IMR-90 (cell line): ENCODE data around the gene CD86. TPM values are rescaled to one million over a fixed set of nuclear protein-coding genes. Genes with fewer than 3 reads are reported as not detected.

Experiments
- ATAC-seq: fragments of 200-7000 bp; cut with Tn5 transposase; 2 replicates; pipeline ENCODE4 v1.9.1; 2020; ENCODE audit warnings: low read depth, mild to moderate bottlenecking, moderate library complexity
- BruUV-seq: library from RNA; stranded (reverse); fragments of 400-500 nt; replicated peaks from 2 replicates; lab custom pipeline; 2021; lab: Mats Ljungman, UMichigan
- CTCF ChIA-PET: fragments of 300-600 bp; formaldehyde crosslinking; extraction: SDS; loops from one replicate; lab custom pipeline; 2021; ENCODE audit warnings: antibody characterized with exemption; lab: Yijun Ruan, JAX
- POLR2A ChIA-PET: fragments of 300-600 bp; sonication (Branson Sonifier 250); formaldehyde crosslinking; loops from one replicate; lab custom pipeline; 2022; ENCODE audit warnings: antibody characterized with exemption; ENCODE audit not compliant: unreplicated experiment; lab: Charles Lee
- DNase-seq: peaks from one replicate; pipeline ENCODE4 v3.0.0; 2013
- H2AFZ ChIP-seq: replicated peaks from 2 replicates; pipeline ENCODE3; 2013; ENCODE audit warnings: low read length, mild to moderate bottlenecking; ENCODE audit not compliant: poor library complexity
- H2AK5ac ChIP-seq: 2 replicates; pipeline ENCODE4 v1.6.1; 2013; ENCODE audit warnings: low read depth, low read length, inconsistent platforms
- H2AK9ac ChIP-seq: replicated peaks from 2 replicates; pipeline ENCODE3; 2013; ENCODE audit warnings: mild to moderate bottlenecking, low read depth, low read length, moderate library complexity; ENCODE audit not compliant: poor library complexity
- H2BK120ac ChIP-seq: 2 replicates; pipeline ENCODE4 v1.6.1; 2013; ENCODE audit warnings: low read depth, low read length, inconsistent platforms
- H2BK15ac ChIP-seq: 3 replicates; pipeline ENCODE4 v1.6.1; 2013; ENCODE audit warnings: low read depth, low read length, inconsistent platforms
- H2BK20ac ChIP-seq: 2 replicates; pipeline ENCODE4 v1.6.1; 2013; ENCODE audit warnings: low read depth, mild to moderate bottlenecking, inconsistent platforms, low read length, moderate library complexity
- H2BK5ac ChIP-seq: 2 replicates; pipeline ENCODE4 v1.6.1; 2013; ENCODE audit warnings: mild to moderate bottlenecking, low read depth, low read length, inconsistent platforms; ENCODE audit not compliant: poor library complexity, severe bottlenecking
- H3K14ac ChIP-seq: replicated peaks from 2 replicates; pipeline ENCODE4 v1.6.1; 2013; ENCODE audit warnings: low read depth, low read length, inconsistent platforms
- H3K18ac ChIP-seq: 2 replicates; pipeline ENCODE4 v1.6.1; 2013; ENCODE audit warnings: low read depth, low read length, control low read depth
- H3K23ac ChIP-seq: 2 replicates; pipeline ENCODE4 v1.6.1; 2013; ENCODE audit warnings: low read depth, low read length, inconsistent platforms
- H3K27ac ChIP-seq: 2 replicates; pipeline ENCODE4 v1.5.1; 2013; ENCODE audit warnings: mild to moderate bottlenecking, control low read depth, low read length; ENCODE audit not compliant: insufficient read depth
- H3K27me3 ChIP-seq: 2 replicates; pipeline ENCODE4 v1.6.1; 2013; ENCODE audit warnings: low read length; ENCODE audit not compliant: control insufficient read depth, insufficient read depth
- H3K36me3 ChIP-seq: 2 replicates; pipeline ENCODE4 v1.6.1; 2013; ENCODE audit warnings: low read length, mixed read lengths; ENCODE audit not compliant: control insufficient read depth, insufficient read depth
- H3K4ac ChIP-seq: 2 replicates; pipeline ENCODE4 v1.6.1; 2013; ENCODE audit warnings: low read depth, low read length, inconsistent platforms
- H3K4me1 ChIP-seq: 2 replicates; pipeline ENCODE4 v1.6.1; 2013; ENCODE audit warnings: low read length, mixed read lengths; ENCODE audit not compliant: control insufficient read depth, insufficient read depth
- H3K4me2 ChIP-seq: 2 replicates; pipeline ENCODE4 v1.6.1; 2013; ENCODE audit warnings: low read depth, mild to moderate bottlenecking, control low read depth, low read length, moderate library complexity
- H3K4me3 ChIP-seq: 2 replicates; pipeline ENCODE4 v1.5.1; 2013; ENCODE audit warnings: low read depth, mild to moderate bottlenecking, control low read depth, low read length, moderate library complexity; ENCODE audit not compliant: insufficient read depth
- H3K56ac ChIP-seq: 2 replicates; pipeline ENCODE4 v1.6.1; 2013; ENCODE audit warnings: low read length, inconsistent platforms; ENCODE audit not compliant: insufficient read depth; ENCODE audit errors: extremely low read depth
- H3K79me1 ChIP-seq, 2 experiments: 2 replicates each; pipeline ENCODE4 v1.6.1; 2013; ENCODE audit warnings: low read length in 2 of 2, inconsistent platforms in 1 of 2, low read depth in 1 of 2
- H3K9ac ChIP-seq: 2 replicates; pipeline ENCODE4 v1.6.1; 2013; ENCODE audit warnings: low read depth, low read length, control low read depth
- H3K9me1 ChIP-seq: 2 replicates; pipeline ENCODE4 v1.6.1; 2013; ENCODE audit warnings: low read length, inconsistent platforms; ENCODE audit not compliant: insufficient read depth
- H3K9me3 ChIP-seq: 2 replicates; pipeline ENCODE4 v1.6.1; 2013; ENCODE audit warnings: low read length; ENCODE audit not compliant: control insufficient read depth, insufficient read depth
- H4K20me1 ChIP-seq: 2 replicates; pipeline ENCODE4 v1.6.1; 2013; ENCODE audit warnings: low read length, inconsistent platforms; ENCODE audit not compliant: insufficient read depth
- H4K5ac ChIP-seq: 2 replicates; pipeline ENCODE4 v1.6.1; 2013; ENCODE audit warnings: mild to moderate bottlenecking, low read depth, low read length, control low read depth
- H4K8ac ChIP-seq, 2 experiments: 2 replicates each; pipeline ENCODE4 v1.6.1; 2013; ENCODE audit warnings: low read depth in 2 of 2, low read length in 2 of 2, control low read depth in 1 of 2, inconsistent platforms in 1 of 2
- H4K91ac ChIP-seq: 2 replicates; pipeline ENCODE4 v1.6.1; 2013; ENCODE audit warnings: low read depth, low read length, inconsistent platforms; ENCODE audit not compliant: insufficient read depth
- CEBPB ChIP-seq: IDR thresholded peaks from 2 replicates; pipeline ENCODE4 v1.6.1; 2012; ENCODE audit warnings: low read depth, low read length, improper control_type of control experiment
- CHD1 ChIP-seq: IDR thresholded peaks from 2 replicates; pipeline ENCODE4 v1.6.1; 2012; ENCODE audit warnings: low read depth, low read length, improper control_type of control experiment
- FOS ChIP-seq: fragments of 150-350 bp; IDR thresholded peaks from 2 replicates; pipeline ENCODE4 v1.6.1; 2016; ENCODE audit warnings: low read depth, low read length
- MAZ ChIP-seq: IDR thresholded peaks from 2 replicates; pipeline ENCODE4 v1.6.1; 2012; ENCODE audit warnings: low read depth, mild to moderate bottlenecking, low read length, improper control_type of control experiment, moderate library complexity, borderline replicate concordance
- MXI1 ChIP-seq: IDR thresholded peaks from 2 replicates; pipeline ENCODE4 v1.6.1; 2012; ENCODE audit warnings: low read depth, mild to moderate bottlenecking, low read length, moderate library complexity, borderline replicate concordance
- NFE2L2 ChIP-seq: fragments of 150-350 bp; IDR thresholded peaks from 2 replicates; pipeline ENCODE4 v1.6.1; 2016; ENCODE audit warnings: low read depth, mild to moderate bottlenecking, low read length
- POLR2A ChIP-seq: IDR thresholded peaks from 2 replicates; pipeline ENCODE4 v1.6.1; 2012; ENCODE audit warnings: mild to moderate bottlenecking, low read depth, low read length
- RAD21 ChIP-seq: IDR thresholded peaks from 2 replicates; pipeline ENCODE4 v1.6.1; 2012; ENCODE audit warnings: low read length, improper control_type of control experiment
- RCOR1 ChIP-seq: IDR thresholded peaks from 2 replicates; pipeline ENCODE4 v1.6.1; 2012; ENCODE audit warnings: mild to moderate bottlenecking, low read length, improper control_type of control experiment; ENCODE audit not compliant: insufficient replicate concordance
- RFX5 ChIP-seq: IDR thresholded peaks from 2 replicates; pipeline ENCODE4 v1.8.0; 2012; ENCODE audit warnings: low read depth, mild to moderate bottlenecking, low read length, moderate library complexity
- whole genome bisulfite sequencing, 2 experiments: methylation state at CpG; one replicate each; pipeline versions ENCODE4 v1.1.5 to v1.1.7; 2013; ENCODE audit warnings: missing lambda C conversion rate in 2 of 2; ENCODE audit not compliant: insufficient read length in 1 of 2; ENCODE audit errors: extremely low coverage in 2 of 2; 5-methylcytosine and 5-hydroxymethylcytosine counted together
- dilution Hi-C: fragments of 300-500 bp; cut with HindIII; formaldehyde crosslinking; loops from one replicate; pipeline ENCODE4 v1.14.3; 2018; ENCODE audit warnings: low sequenced_read_pairs; ENCODE audit not compliant: unreplicated experiment
- in situ Hi-C: fragments of 300-500 bp; cut with MboI; formaldehyde crosslinking; loops from 3 replicates; pipeline ENCODE4 v1.14.3; 2019; ENCODE audit warnings: low sequenced_read_pairs, inconsistent platforms, mixed read lengths
- intact Hi-C: fragments of 100-400 bp; cut with micrococcal nuclease; formaldehyde crosslinking; loops from 2 replicates; pipeline ENCODE4 v1.10.0; 2022
- polyA plus RNA-seq, 3 experiments: library from polyadenylated mRNA; depleted of rRNA; stranded (reverse); fragments of >200 nt; gene quantifications; 2 replicates each; pipeline ENCODE4 v1.2.3, GENCODE V29; 2012; ENCODE audit warnings: low replicate concordance in 1 of 3
- total RNA-seq: library from RNA; depleted of rRNA; stranded (reverse); fragments of >200 nt; gene quantifications from 2 replicates; pipeline ENCODE4 v1.2.3, GENCODE V29; 2012
- TF ChIP-seq, protein P1 (sequence below): fragments of 150-350 bp; IDR thresholded peaks from 2 replicates; pipeline ENCODE4 v1.6.1; 2017; ENCODE audit warnings: mild to moderate bottlenecking, antibody characterized with exemption, low read length, low read depth
- TF ChIP-seq, protein P2 (sequence below): fragments of 150-350 bp; IDR thresholded peaks from 2 replicates; pipeline ENCODE4 v1.6.1; 2016; ENCODE audit warnings: low read depth, mild to moderate bottlenecking, low read length, moderate library complexity, borderline replicate concordance

CD86 gene
- total and polyA plus RNA-seq, 2 of the 4 experiments (the other 2 are of a cell fraction), result not detected

DNA sequence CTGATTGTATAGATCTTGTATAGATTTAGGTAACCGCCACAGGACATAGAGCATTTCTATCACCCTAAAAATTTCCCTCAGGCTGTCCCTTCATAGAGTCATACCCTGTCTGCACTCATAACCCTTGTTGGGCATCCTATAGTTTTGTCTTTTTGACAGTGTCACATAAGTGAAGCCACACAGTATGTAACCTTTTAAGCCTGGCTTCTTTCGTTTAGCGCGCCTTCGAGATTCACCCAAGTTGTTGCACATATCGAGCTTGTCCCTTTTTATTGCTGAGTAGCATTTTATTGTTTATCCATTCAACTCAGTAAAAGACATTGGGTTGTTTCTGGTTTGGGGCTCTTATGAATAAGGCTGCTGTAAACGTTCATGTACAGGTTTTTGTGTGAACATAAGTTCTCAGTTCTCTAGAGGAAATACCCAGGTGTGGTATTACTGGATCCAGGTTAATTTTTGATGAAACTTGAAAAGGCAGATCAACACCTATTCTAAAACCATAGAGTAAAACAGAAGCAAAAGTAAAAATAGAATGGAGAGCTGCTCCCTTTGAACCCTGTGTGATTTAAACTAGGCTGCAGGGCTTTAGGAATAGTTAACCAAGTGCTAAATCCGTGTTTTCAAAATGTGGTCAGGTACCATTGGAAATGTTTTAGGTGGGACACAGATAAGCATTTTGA, 49.5 kb downstream of the CD86 start:
- intact Hi-C loops, result loop anchor here (5.0 kb wide), 1 partner anchor 573 kb away; no protein-coding TSS in a partner anchor
- Histone ChIP-seq H2BK20ac (no peak overlapping the region), H3K9me3 (no peaks in the 10 kb centered on the region), H2BK5ac (no peak overlapping the region), H2BK120ac (no peak overlapping the region), H3K4ac (no peak overlapping the region), H3K23ac (no peak overlapping the region), H2AFZ (no peak overlapping the region), H3K18ac (no peak overlapping the region), H3K27me3 (peaks cover 14% of the 10 kb centered on the region), H4K8ac (no peak overlapping the region), H3K9ac (no peak overlapping the region), H3K4me3 (no peak overlapping the region), H3K4me2 (no peak overlapping the region), H3K27ac (no peak overlapping the region), H3K56ac (no peak overlapping the region), H3K14ac (no peak overlapping the region), H4K20me1 (no peaks in the 10 kb centered on the region), H3K36me3 (no peaks in the 10 kb centered on the region), H4K91ac (no peak overlapping the region), H3K9me1 (no peaks in the 10 kb centered on the region), H2AK5ac (no peak overlapping the region), H4K5ac (no peak overlapping the region), H2BK15ac (no peak overlapping the region), H3K79me1 (no peaks in the 10 kb centered on the region), H2AK9ac (no peak overlapping the region), H3K4me1 (no peaks in the 10 kb centered on the region)
- BruUV-seq, result no TSS peak
- no CpG with 5 or more reads among the region's 8 CpGs for WGBS, 2 experiments
- in situ Hi-C loops, result loop anchor here (10.0 kb wide), 2 partner anchors 160 to 250 kb away; no protein-coding TSS in a partner anchor
- dilution Hi-C loops, result no loop called here
- no peak for ATAC-seq
- no peak for TF ChIP-seq FOS
- TF ChIP-seq, protein P1, sequence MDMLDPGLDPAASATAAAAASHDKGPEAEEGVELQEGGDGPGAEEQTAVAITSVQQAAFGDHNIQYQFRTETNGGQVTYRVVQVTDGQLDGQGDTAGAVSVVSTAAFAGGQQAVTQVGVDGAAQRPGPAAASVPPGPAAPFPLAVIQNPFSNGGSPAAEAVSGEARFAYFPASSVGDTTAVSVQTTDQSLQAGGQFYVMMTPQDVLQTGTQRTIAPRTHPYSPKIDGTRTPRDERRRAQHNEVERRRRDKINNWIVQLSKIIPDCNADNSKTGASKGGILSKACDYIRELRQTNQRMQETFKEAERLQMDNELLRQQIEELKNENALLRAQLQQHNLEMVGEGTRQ, result no peak
- no peak for TF ChIP-seq MAZ
- no peak for TF ChIP-seq POLR2A
- TF ChIP-seq RAD21, result no peak
- no peak for TF ChIP-seq MXI1
- TF ChIP-seq RCOR1, result no peak
- TF ChIP-seq NFE2L2, result no peak
- TF ChIP-seq CHD1, result no peak
- TF ChIP-seq RFX5, result no peak
- TF ChIP-seq CEBPB, result no peak
- TF ChIP-seq, protein P2, sequence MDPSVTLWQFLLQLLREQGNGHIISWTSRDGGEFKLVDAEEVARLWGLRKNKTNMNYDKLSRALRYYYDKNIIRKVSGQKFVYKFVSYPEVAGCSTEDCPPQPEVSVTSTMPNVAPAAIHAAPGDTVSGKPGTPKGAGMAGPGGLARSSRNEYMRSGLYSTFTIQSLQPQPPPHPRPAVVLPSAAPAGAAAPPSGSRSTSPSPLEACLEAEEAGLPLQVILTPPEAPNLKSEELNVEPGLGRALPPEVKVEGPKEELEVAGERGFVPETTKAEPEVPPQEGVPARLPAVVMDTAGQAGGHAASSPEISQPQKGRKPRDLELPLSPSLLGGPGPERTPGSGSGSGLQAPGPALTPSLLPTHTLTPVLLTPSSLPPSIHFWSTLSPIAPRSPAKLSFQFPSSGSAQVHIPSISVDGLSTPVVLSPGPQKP, result no peak
- CTCF ChIA-PET, result interaction anchor here (0.6 to 0.8 kb wide), 2 partner anchors 247 to 280 kb away, joined by 4 to 5 read pairs; partner anchors contain the start of gene FAM162A
- POLR2A ChIA-PET, result no interaction called here
- DNase-seq, result no peak
